T follicular helper cell (primary cell): ENCODE results near the gene NFKBIE.

ENCODE experiments used
- DNase-seq: peaks from one replicate; pipeline ENCODE4 v3.0.0-alpha.2; 2020; ENCODE audit warnings: low read depth

Gene NFKBIE

GRCh38 chr6:44226368-44227147 lies 38.8 kb downstream of the NFKBIE start:
- DNase-seq: no peak

GRCh38 chr6:44225579-44226325 lies 39.6 kb downstream of the NFKBIE start:
- DNase-seq: no peak

GRCh38 chr6:44224965-44225305 lies 40.4 kb downstream of the NFKBIE start:
- DNase-seq: no peak

GRCh38 chr6:44224029-44224964 lies 41.1 kb downstream of the NFKBIE start:
- no peak for DNase-seq

- DNase-seq: peak; percentile 78
Measured at GRCh38 chr6:44223319-44224028, 41.9 kb downstream of the NFKBIE start, which contains the start of gene SLC29A1. TSS of gene SLC29A1 (plus strand) at chr6:44223595. CDS start at chr6:44227314, 3,719 bp downstream.

- no peak for DNase-seq
Measured at GRCh38 chr6:44222486-44223318, 42.6 kb downstream of the NFKBIE start.

- DNase-seq: no peak
Measured at GRCh38 chr6:44221961-44222335, 43.4 kb downstream of the NFKBIE start.

- peak; percentile 55 for DNase-seq
Measured at GRCh38 chr6:44221291-44221960, 43.9 kb downstream of the NFKBIE start.

GRCh38 chr6:44220913-44221290 lies 44.4 kb downstream of the NFKBIE start:
- DNase-seq: no peak

- DNase-seq: no peak
Measured at GRCh38 chr6:44219815-44220784, 45.3 kb downstream of the NFKBIE start.

- DNase-seq: no peak
Measured at GRCh38 chr6:44219053-44219814, 46.1 kb downstream of the NFKBIE start.

- no peak for DNase-seq
Measured at GRCh38 chr6:44217332-44218143, 47.8 kb downstream of the NFKBIE start.

GRCh38 chr6:44216677-44217331 lies 48.5 kb downstream of the NFKBIE start, which contains the start of gene MYMX:
TSS of gene MYMX (plus strand) at chr6:44216926. CDS start at chr6:44217472, 546 bp downstream.
- DNase-seq: no peak

- no peak for DNase-seq
Measured at GRCh38 chr6:44214307-44214706, 51.0 kb downstream of the NFKBIE start.

GRCh38 chr6:44211284-44211683 lies 54.1 kb downstream of the NFKBIE start:
- no peak for DNase-seq
